Testis (tissue), 3 donors: Measurements from ENCODE around the gene SNN. TPM values are rescaled to one million over a fixed set of nuclear protein-coding genes. Genes with fewer than 3 reads are reported as not detected.

Experiments used
- DNase-seq: peaks from one replicate; pipeline ENCODE4 v3.0.0-alpha.2; 2019
- H3K27ac ChIP-seq, 2 donors: fragments of 200-600 bp; sonication (generic); one replicate each; pipeline ENCODE4 v1.5.1; 2019
- H3K27me3 ChIP-seq: fragments of 200-600 bp; sonication (generic); one replicate; pipeline ENCODE4 v1.5.1; 2019
- H3K36me3 ChIP-seq: fragments of 200-600 bp; sonication (generic); one replicate; pipeline ENCODE4 v1.5.1; 2017; ENCODE audit warnings: low read depth; ENCODE audit errors: missing control alignments
- H3K4me1 ChIP-seq: fragments of 200-600 bp; sonication (generic); one replicate; pipeline ENCODE4 v1.5.1; 2019
- H3K4me3 ChIP-seq, 2 donors: fragments of 200-600 bp; sonication (generic); one replicate each; pipeline ENCODE4 v1.5.1; 2017 to 2019
- H3K9me3 ChIP-seq: fragments of 200-600 bp; sonication (generic); one replicate; pipeline ENCODE4 v1.5.1; 2017
- CTCF ChIP-seq, 3 experiments: fragments of 450-650 bp in 2 of 3; fragments of 200-600 bp in 1 of 3; sonication (generic) in 1 of 3; IDR thresholded peaks; one replicate each; pipeline ENCODE4 v1.5.1; 2016 to 2019; ENCODE audit warnings: antibody characterized with exemption in 3 of 3, mild to moderate bottlenecking in 2 of 3, moderate library complexity in 1 of 3
- POLR2A ChIP-seq: fragments of 450-650 bp; IDR thresholded peaks from one replicate; pipeline ENCODE4 v1.6.1; 2017; ENCODE audit warnings: antibody characterized with exemption, mild to moderate bottlenecking, moderate library complexity
- WGBS, 2 donors: methylation state at CpG; one replicate each; pipeline ENCODE4 v1.1.5; 2018; 5-methylcytosine and 5-hydroxymethylcytosine counted together
- intact Hi-C: fragments of 100-400 bp; cut with DNase I; formaldehyde crosslinking; loops from one replicate; pipeline ENCODE4 v1.15.1; 2023; ENCODE audit warnings: low total_unique reads
- polyA plus RNA-seq: library from polyadenylated mRNA; stranded (reverse); fragments of 350-450 nt; fragmentation: Illumina TruSeq; extraction: RNeasy Lipid Tissue Mini Kit (QIAGEN cat#74804); gene quantifications from one replicate; pipeline ENCODE4 v1.2.3, GENCODE V29; 2014; ENCODE audit warnings: low read depth, low replicate concordance; ENCODE audit not compliant: insufficient read depth
- total RNA-seq, 2 donors: library from RNA; depleted of rRNA; stranded (reverse); fragments of >200 nt; gene quantifications; one replicate each; pipeline ENCODE4 v1.2.3, GENCODE V29; 2016

The SNN gene
- total and polyA plus RNA-seq, 3 donors from 2014 or later = 7.0 to 10.3 (median 10.1) TPM

GRCh38 chr16:11679941-11680911 is 12.0 kb downstream of the SNN start:
- Histone ChIP-seq H3K27me3 (no peaks in the 10 kb centered on the region), H3K4me3 (no peak overlapping the region), H3K9me3 (no peaks in the 10 kb centered on the region), H3K36me3 (no peaks in the 10 kb centered on the region), H3K4me1 (no peaks in the 10 kb centered on the region), H3K27ac (no peak overlapping the region)
- TF ChIP-seq CTCF (IDR thresholded peaks at IDR 0.05) (no peak), POLR2A (no peak)
- 81 to 85% methylated on average over 10 to 12 of the region's 12 CpGs for WGBS, 2 donors
- no peak for DNase-seq
- intact Hi-C loops = no loop called here

- 46 to 69% methylated on average over 2 of the region's 2 CpGs for WGBS, 2 donors
- intact Hi-C loops = no loop called here
- H3K27ac ChIP-seq = no peak overlapping the region
- H3K36me3 ChIP-seq = no peaks in the 10 kb centered on the region
- TF ChIP-seq CTCF (IDR thresholded peaks at IDR 0.05) (no peak), POLR2A (no peak)
- H3K4me1 ChIP-seq = no peaks in the 10 kb centered on the region
- H3K4me3 ChIP-seq = no peak overlapping the region
- no peaks in the 10 kb centered on the region for H3K9me3 ChIP-seq
- no peaks in the 10 kb centered on the region for H3K27me3 ChIP-seq
- DNase-seq = no peak
Measured at GRCh38 chr16:11681556-11681955, 13.3 kb downstream of the SNN start.

GRCh38 chr16:11681976-11682654 is 13.9 kb downstream of the SNN start:
- no peaks in the 10 kb centered on the region for H3K4me1 ChIP-seq
- TF ChIP-seq POLR2A (no peak), CTCF (IDR thresholded peaks at IDR 0.05) (no peak)
- no peaks in the 10 kb centered on the region for H3K27me3 ChIP-seq
- no peaks in the 10 kb centered on the region for H3K36me3 ChIP-seq
- no peak overlapping the region for H3K27ac ChIP-seq
- DNase-seq = no peak
- 84 to 89% methylated on average over 12 of the region's 12 CpGs for WGBS, 2 donors
- H3K9me3 ChIP-seq = no peaks in the 10 kb centered on the region
- intact Hi-C loops = no loop called here
- no peak overlapping the region for H3K4me3 ChIP-seq

GRCh38 chr16:11682655-11683096 is 14.4 kb downstream of the SNN start:
- Histone ChIP-seq H3K27ac (no peak overlapping the region), H3K9me3 (no peaks in the 10 kb centered on the region), H3K36me3 (no peaks in the 10 kb centered on the region), H3K27me3 (no peaks in the 10 kb centered on the region), H3K4me1 (no peaks in the 10 kb centered on the region), H3K4me3 (no peak overlapping the region)
- WGBS, 2 donors = 82 to 85% methylated on average over 5 of the region's 5 CpGs
- TF ChIP-seq CTCF (IDR thresholded peaks at IDR 0.05) (no peak), POLR2A (no peak)
- intact Hi-C loops = no loop called here
- DNase-seq = no peak
